GM19025 (cell line): ENCODE measurements around the gene TEF.

ENCODE experiments used
- ATAC-seq: cut with Tn5 transposase; IDR thresholded peaks from one replicate; pipeline ENCODE4 v1.9.1; 2021; ENCODE audit warnings: mild to moderate bottlenecking, low read depth, moderate library complexity; ENCODE audit not compliant: unreplicated experiment

Gene TEF, protein sequence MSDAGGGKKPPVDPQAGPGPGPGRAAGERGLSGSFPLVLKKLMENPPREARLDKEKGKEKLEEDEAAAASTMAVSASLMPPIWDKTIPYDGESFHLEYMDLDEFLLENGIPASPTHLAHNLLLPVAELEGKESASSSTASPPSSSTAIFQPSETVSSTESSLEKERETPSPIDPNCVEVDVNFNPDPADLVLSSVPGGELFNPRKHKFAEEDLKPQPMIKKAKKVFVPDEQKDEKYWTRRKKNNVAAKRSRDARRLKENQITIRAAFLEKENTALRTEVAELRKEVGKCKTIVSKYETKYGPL

DNA sequence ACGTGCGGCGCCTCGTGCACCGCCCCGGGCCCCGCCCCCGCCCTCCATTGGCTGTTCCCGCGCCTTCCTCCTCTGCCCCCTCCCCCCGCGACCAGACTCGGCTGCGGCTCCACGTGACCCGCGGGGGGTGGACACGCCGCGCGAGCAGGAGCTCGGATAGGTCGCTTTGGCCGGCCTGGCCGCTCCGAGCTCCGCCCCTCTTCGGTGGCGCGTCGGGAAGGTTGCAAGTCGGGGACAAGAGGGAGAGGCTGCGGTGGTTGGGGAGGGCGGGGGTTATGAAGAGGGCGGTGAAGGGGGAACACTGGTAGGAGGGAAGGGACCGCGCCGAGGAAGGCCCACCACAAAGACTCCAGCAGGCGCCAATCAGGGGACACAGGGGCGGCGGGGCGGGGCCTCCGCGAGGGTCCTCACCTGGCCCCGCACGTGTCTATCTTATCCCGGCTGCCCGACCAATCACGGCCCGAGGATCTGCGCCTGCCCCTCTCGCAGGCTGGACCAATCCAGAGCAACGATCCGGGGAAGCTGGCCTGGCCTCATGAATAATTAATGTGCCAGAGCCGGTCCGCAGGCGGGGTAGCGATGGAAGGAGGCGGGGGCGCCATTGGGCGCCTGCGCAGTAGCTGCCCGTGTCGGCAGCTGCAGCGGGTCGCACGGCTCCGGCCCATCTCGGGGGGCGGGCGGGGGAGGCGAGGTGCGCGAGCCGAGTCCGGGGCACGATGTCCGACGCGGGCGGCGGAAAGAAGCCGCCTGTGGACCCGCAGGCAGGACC lies at the start of gene TEF:
Gene TEF, plus strand, starts transcription at position 614 of the 769 bp plus-strand sequence. Its CDS starts 103 bp downstream, at position 717.
- ATAC-seq: peak; percentile 78

DNA sequence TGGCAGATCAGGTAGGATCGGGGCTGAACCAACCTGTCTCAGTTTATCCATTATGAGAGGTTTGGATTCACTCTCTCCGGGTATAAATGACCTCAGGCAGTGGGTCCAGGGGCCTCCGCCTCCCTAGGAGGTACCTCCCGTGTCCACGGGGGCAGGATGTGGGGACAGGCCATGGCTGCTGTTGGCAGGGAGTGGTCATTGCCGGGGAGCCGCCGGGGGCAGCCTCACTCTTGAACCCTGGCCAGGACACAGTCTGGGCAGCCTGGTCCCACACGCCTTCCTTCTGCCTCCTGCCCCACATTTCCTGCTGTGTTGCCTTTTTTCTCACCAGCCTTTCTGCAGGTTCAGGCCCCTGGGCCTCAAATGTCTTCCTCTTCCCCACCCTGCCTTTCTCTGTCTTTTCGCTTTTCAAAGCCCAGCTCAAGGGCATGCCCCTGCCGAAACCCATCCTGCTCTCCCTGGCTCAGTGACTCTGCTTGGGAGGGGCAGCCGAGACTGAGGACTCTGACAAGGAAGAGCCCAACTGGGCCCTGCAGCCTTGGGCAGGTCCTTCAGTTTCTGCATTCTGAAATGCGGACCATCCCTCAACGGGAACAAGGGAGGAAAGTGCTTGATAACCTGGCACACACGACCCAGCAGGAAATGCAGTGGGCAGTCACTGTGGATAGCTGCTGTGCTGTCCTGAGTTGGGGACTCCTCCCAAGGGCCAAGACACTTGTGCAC lies 49.4 kb upstream of the TEF start:
- ATAC-seq: no peak

DNA sequence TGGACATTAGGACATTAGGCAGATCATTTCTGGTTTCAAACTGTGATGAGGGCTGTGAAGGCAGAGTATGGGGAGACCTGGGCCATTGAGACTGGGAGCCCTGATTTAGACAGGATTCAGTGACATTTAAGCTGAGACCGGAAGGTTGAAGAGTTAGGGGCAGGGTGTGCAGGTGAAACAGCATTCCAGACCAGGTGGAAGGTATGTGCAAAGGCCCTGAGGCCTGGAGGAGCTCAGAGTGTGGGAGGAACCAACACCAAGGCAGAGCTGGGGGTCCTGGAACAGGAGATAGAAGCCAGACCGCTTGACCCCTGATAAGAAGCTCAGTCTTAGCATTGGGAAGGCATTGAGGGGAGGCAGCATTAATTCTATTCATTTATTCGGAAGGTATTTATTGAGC lies 47.9 kb upstream of the TEF start:
- ATAC-seq: no peak

- no peak for ATAC-seq
Observed at GRCh38 chr22:41334215-41334614, 47.5 kb upstream of the TEF start.

- no peak for ATAC-seq
Observed at GRCh38 chr22:41334951-41335635, 46.6 kb upstream of the TEF start.

DNA sequence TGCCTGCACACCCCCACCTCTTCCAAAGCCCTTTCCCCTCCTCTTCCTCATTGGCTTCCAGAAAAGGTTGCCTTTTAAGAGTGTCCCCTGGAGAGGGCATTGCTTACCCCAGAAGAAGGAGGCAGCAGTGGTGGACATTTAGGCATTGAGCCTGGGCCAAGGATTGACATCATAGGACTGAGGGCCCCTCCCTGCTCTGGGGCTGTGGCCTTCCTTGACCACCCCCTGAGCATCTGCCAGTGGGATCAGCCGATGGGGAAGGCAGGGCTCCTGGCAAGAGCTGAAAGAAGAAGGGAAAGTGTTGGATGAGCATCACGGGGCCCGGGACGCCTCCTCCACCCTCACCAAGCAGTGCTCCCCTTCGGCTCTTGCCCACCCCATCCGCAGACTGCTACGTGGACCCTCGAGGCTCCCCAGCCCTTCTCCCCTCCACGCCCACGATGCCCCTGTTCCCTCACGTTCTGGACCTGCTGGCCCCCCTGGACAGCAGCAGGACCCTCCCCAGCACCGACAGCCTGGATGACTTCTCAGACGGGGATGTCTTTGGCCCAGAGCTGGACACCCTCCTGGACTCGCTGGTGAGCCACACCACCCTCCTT lies 43.0 kb upstream of the TEF start:
- no peak for ATAC-seq

GRCh38 chr22:41339823-41340222 lies 41.9 kb upstream of the TEF start:
- no peak for ATAC-seq

DNA sequence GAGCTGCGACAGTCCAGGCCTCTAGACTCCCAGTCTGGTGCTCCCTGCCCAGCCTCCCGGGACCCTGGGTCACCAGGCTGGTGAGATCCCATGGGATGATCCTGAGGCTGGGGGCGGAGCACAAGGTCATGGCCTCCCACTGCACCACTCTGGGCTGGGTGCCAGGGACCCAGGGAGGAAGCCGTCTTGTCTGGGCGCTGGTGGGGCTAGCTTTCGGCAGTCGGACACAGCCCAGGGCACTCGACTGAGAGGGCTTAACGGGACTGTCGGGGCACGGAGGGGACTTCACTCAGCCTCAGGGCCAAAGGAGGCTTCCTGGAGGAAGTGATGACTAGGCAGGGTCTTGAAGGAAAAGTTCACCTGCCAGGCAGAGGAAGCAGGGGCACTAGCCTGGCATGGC lies 41.4 kb upstream of the TEF start:
- no peak for ATAC-seq

- ATAC-seq: no peak
Observed at GRCh38 chr22:41341012-41341411, 40.7 kb upstream of the TEF start.

DNA sequence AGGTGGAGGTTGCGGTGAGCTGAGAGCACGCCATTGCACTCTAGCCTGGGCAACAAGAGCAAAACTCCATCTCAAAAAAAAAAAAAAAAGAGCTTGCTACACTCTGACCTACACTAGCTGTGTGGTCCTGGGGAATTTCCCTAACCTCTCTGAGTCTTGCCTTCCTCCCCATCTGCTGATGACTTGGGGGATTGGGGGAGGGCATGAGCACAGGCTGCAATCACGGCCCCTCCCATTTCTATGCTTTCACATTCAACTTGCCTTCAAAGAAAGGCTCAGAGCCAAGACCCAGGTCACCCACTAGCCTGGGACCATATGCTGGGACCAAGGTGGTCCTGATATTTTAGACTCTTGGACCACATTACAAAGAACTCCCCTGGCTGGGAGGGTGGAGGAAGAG lies 39.8 kb upstream of the TEF start:
- no peak for ATAC-seq

GRCh38 chr22:41343300-41343699 lies 38.4 kb upstream of the TEF start:
- ATAC-seq: no peak

GRCh38 chr22:41343717-41344116 lies 38.0 kb upstream of the TEF start:
- no peak for ATAC-seq

DNA sequence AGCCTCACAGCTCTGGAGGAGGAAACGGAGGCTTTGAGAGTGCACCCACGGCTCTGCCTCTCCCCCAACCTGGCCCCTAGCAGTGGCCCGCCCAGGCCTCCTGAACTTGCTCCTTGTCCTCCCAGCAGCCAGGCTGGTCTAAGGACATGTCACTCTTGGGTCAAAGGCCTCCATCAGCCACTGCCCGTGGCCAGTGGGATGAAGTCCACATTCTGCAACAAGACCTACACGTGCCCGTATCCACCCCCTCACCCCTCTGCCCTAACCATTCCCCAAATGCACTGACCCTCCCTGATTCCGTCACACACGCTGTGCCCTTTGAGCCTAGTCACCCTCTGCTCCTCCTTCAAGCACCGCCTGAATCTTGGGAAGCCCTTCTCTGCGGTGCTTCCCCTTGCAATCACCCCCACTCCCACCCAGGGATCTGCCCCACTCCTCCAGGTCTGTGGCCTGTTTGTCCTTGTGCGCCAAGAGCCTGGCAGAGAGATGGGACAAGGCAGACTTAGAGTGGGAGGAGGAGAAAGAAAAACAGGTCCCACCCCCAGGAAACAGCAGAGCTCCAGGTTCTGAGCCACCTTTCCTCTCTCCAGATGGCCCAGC lies 37.5 kb upstream of the TEF start:
- no peak for ATAC-seq

DNA sequence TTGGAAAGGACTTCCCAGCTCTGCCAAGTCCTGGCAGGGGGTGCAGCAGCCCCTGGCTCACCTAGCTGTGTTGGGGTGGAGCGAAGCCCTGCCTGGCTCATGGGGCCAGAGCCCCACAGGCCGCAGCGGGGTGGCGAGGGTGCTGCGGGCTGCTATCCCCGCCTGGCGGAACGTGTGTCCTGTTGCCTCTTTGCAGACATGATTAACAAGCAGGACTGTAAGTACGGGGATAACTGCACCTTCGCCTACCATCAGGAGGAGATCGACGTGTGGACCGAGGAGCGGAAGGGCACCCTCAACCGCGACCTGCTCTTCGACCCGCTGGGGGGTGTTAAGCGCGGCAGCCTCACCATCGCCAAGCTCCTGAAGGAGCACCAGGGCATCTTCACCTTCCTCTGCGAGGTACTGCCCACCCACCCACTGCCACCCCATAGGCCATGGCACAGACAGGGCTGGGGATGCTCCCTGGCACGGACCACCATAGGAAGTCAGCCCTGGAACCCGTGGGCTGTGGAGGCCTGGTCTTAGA lies 35.9 kb upstream of the TEF start:
- ATAC-seq: no peak

GRCh38 chr22:41347066-41347859 lies 34.5 kb upstream of the TEF start:
- ATAC-seq: no peak

- no peak for ATAC-seq
Observed at GRCh38 chr22:41348964-41349484, 32.7 kb upstream of the TEF start.

GRCh38 chr22:41350087-41350486 lies 31.7 kb upstream of the TEF start:
- no peak for ATAC-seq

- no peak for ATAC-seq
Observed at GRCh38 chr22:41351011-41351410, 30.7 kb upstream of the TEF start.

DNA sequence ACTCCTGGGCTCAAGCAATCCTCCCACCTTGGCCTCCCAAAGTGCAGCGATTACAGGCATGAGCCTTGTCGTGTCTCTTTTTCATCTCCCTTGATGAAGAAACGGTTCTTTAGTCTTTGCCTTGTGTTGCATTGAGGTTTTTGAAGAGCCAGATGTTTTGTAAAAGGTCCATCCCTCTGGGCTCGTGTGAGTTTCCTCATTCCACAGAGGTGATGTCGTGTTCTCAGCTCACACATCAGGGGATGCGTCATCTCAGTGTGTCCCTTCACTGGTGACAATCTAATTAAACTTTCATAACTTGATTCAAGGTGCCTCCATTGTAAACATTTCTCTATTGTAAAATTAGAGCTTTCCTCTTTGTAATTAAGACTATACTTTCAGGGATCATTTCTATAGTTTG lies 29.7 kb upstream of the TEF start:
- no peak for ATAC-seq
